Smooth muscle cell (in vitro differentiated cells): ENCODE results near the gene MRPL51. TPM values are rescaled to one million over a fixed set of nuclear protein-coding genes. Genes with fewer than 3 reads are reported as not detected.
"Not testable (repeated sequence)": the region's sequence is repeated elsewhere in the genome, so short reads cannot be mapped to it uniquely, and the experiment has no call there.

Source experiments
- DNase-seq: peaks from one replicate; lab custom pipeline; 2025; ENCODE audit not compliant: unreplicated experiment; lab: John Stamatoyannopoulos, UW
- H2AFZ ChIP-seq: fragments of 200-600 bp; sonication (generic); 2 replicates; pipeline ENCODE4 v1.6.0; 2016; ENCODE audit warnings: antibody characterized with exemption, low read depth, mild to moderate bottlenecking
- H3F3A ChIP-seq: fragments of 200-600 bp; sonication (generic); 2 replicates; pipeline ENCODE4 v1.6.0; 2017; ENCODE audit warnings: antibody characterized with exemption, low read depth
- H3K27ac ChIP-seq: fragments of 200-600 bp; sonication (generic); 2 replicates; pipeline ENCODE4 v1.5.1; 2016; ENCODE audit warnings: low read depth, mild to moderate bottlenecking
- H3K27me3 ChIP-seq: fragments of 200-600 bp; sonication (generic); 2 replicates; pipeline ENCODE4 v1.6.1; 2016; ENCODE audit warnings: low read depth, mild to moderate bottlenecking
- H3K36me3 ChIP-seq: fragments of 200-600 bp; sonication (generic); 2 replicates; pipeline ENCODE4 v1.5.1; 2016; ENCODE audit warnings: low read depth
- H3K4me1 ChIP-seq: fragments of 200-600 bp; sonication (generic); 2 replicates; pipeline ENCODE4 v1.5.1; 2016; ENCODE audit warnings: low read depth
- H3K4me2 ChIP-seq: fragments of 200-600 bp; sonication (generic); 2 replicates; pipeline ENCODE4 v1.6.0; 2016; ENCODE audit warnings: mild to moderate bottlenecking
- H3K4me3 ChIP-seq: fragments of 200-600 bp; sonication (generic); 2 replicates; pipeline ENCODE4 v1.5.1; 2016; ENCODE audit warnings: mild to moderate bottlenecking
- H3K79me2 ChIP-seq: fragments of 200-600 bp; sonication (generic); 2 replicates; pipeline ENCODE4 v1.6.0; 2016; ENCODE audit warnings: low read depth, mild to moderate bottlenecking
- H3K9ac ChIP-seq: fragments of 200-600 bp; sonication (generic); 2 replicates; pipeline ENCODE4 v1.6.0; 2016; ENCODE audit warnings: low read depth
- H3K9me3 ChIP-seq: fragments of 200-600 bp; sonication (generic); replicated peaks from 2 replicates; pipeline ENCODE4 v1.5.1; 2016; ENCODE audit warnings: low read depth
- H4K20me1 ChIP-seq: fragments of 200-600 bp; sonication (generic); 2 replicates; pipeline ENCODE4 v1.6.0; 2016; ENCODE audit warnings: low read depth
- CTCF ChIP-seq: fragments of 200-600 bp; sonication (generic); IDR thresholded peaks from 2 replicates; pipeline ENCODE4 v1.5.1; 2017; ENCODE audit warnings: borderline replicate concordance, mild to moderate bottlenecking, antibody characterized with exemption; ENCODE audit not compliant: insufficient read depth, poor library complexity, severe bottlenecking
- WGBS: methylation state at CpG from one replicate; pipeline ENCODE4 v1.1.7; 2016; ENCODE audit warnings: low lambda C conversion rate; 5-methylcytosine and 5-hydroxymethylcytosine counted together
- polyA plus RNA-seq: library from polyadenylated mRNA; unstranded; fragments of >200 nt; fragmentation: Nextera tagmentation; extraction: Ambion mirVana; gene quantifications from 2 replicates; pipeline ENCODE4 v1.2.1, GENCODE V29; 2016
- total RNA-seq: library from RNA; depleted of rRNA; stranded (reverse); fragments of >200 nt; gene quantifications from 2 replicates; pipeline ENCODE4 v1.2.3, GENCODE V29; 2014

MRPL51 gene
- total and polyA plus RNA-seq, 2 experiments from 2014 or later = 126 to 364 TPM

- peaks cover 18% of the 10 kb centered on the region for H3K4me1 ChIP-seq
- peak overlapping the region; percentile 70 for H3K4me2 ChIP-seq
- H3K27ac ChIP-seq = peak overlapping the region; percentile 84
- H3K4me3 ChIP-seq = no peak overlapping the region
- no peaks in the 10 kb centered on the region for H3K27me3 ChIP-seq
- no peaks in the 10 kb centered on the region for H4K20me1 ChIP-seq
- H3K9ac ChIP-seq = peak overlapping the region; percentile 37
- H3K36me3 ChIP-seq = no peaks in the 10 kb centered on the region
- peaks cover 20% of the 10 kb centered on the region for H3K79me2 ChIP-seq
- 65% methylated on average over 12 of the region's 12 CpGs for WGBS
- TF ChIP-seq CTCF = no peak
- no peaks in the 10 kb centered on the region for H3F3A ChIP-seq
- peak overlapping the region; percentile 83 for H2AFZ ChIP-seq
- no peaks in the 10 kb centered on the region for H3K9me3 ChIP-seq
- no peak for DNase-seq
Observed at GRCh38 chr12:6507102-6507998, 14.3 kb upstream of the MRPL51 start.

- peaks cover 2% of the 10 kb centered on the region for H3K4me1 ChIP-seq
- no peak for TF ChIP-seq CTCF
- WGBS = 88% methylated on average over 2 of the region's 2 CpGs
- H3K4me3 ChIP-seq = no peak overlapping the region
- no peaks in the 10 kb centered on the region for H3K27me3 ChIP-seq
- H3K36me3 ChIP-seq = no peaks in the 10 kb centered on the region
- no peak overlapping the region for H3K9ac ChIP-seq
- peaks cover 32% of the 10 kb centered on the region for H3K79me2 ChIP-seq
- H3K4me2 ChIP-seq = no peak overlapping the region
- DNase-seq = no peak
- H3F3A ChIP-seq = no peaks in the 10 kb centered on the region
- no peaks in the 10 kb centered on the region for H3K9me3 ChIP-seq
- no peak overlapping the region for H2AFZ ChIP-seq
- H4K20me1 ChIP-seq = no peaks in the 10 kb centered on the region
- H3K27ac ChIP-seq = no peak overlapping the region
Observed at GRCh38 chr12:6500466-6500865, 7.4 kb upstream of the MRPL51 start.

- peaks cover 17% of the 10 kb centered on the region for H3K4me1 ChIP-seq
- not testable (repeated sequence) for H2AFZ ChIP-seq, H3K36me3 ChIP-seq, H3F3A ChIP-seq, H3K27me3 ChIP-seq, H3K9ac ChIP-seq, H3K9me3 ChIP-seq, H3K27ac ChIP-seq, H3K4me2 ChIP-seq, H3K4me3 ChIP-seq, H4K20me1 ChIP-seq, DNase-seq
- WGBS = 95% methylated on average over 3 of the region's 3 CpGs
- peaks cover 44% of the 10 kb centered on the region for H3K79me2 ChIP-seq
Observed at GRCh38 chr12:6497291-6497690, 4.2 kb upstream of the MRPL51 start.

- Histone ChIP-seq H3K9me3 (no peaks in the 10 kb centered on the region), H2AFZ (no peak overlapping the region), H3K79me2 (peaks cover 35% of the 10 kb centered on the region), H3K4me2 (peak overlapping the region; percentile 84), H3K36me3 (no peaks in the 10 kb centered on the region), H3K4me3 (peak overlapping the region; percentile 74), H3K27me3 (no peaks in the 10 kb centered on the region), H3K4me1 (peaks cover 21% of the 10 kb centered on the region), H3K9ac (peak overlapping the region; percentile 4), H3F3A (peaks cover 3% of the 10 kb centered on the region), H4K20me1 (peaks cover 6% of the 10 kb centered on the region), H3K27ac (no peak overlapping the region)
- 87% methylated on average over 1 of the region's 1 CpG for WGBS
- DNase-seq = no peak
- TF ChIP-seq CTCF = no peak
Observed at GRCh38 chr12:6494968-6495367, 1.9 kb upstream of the MRPL51 start.
